Subcutaneous adipose tissue (tissue), 4 donors: ENCODE results near the gene FRMD1. TPM values are rescaled to one million over a fixed set of nuclear protein-coding genes. Genes with fewer than 3 reads are reported as not detected.

Experiments used
- total RNA-seq, 4 donors: library from RNA; depleted of rRNA; stranded (reverse); fragments of >200 nt; gene quantifications; one replicate each; pipeline ENCODE4 v1.1.0, GENCODE V29; 2016
- TF ChIP-seq, protein P1 (sequence below): fragments of 450-650 bp; IDR thresholded peaks from one replicate; pipeline ENCODE4 v1.5.1; 2016; ENCODE audit warnings: low read depth, mild to moderate bottlenecking, control low read depth, antibody characterized with exemption, moderate library complexity

Gene FRMD1
- total RNA-seq, 4 donors from 2014 or later = 1.4 to 5.5 (median 3.7) TPM

- TF ChIP-seq, protein P1, sequence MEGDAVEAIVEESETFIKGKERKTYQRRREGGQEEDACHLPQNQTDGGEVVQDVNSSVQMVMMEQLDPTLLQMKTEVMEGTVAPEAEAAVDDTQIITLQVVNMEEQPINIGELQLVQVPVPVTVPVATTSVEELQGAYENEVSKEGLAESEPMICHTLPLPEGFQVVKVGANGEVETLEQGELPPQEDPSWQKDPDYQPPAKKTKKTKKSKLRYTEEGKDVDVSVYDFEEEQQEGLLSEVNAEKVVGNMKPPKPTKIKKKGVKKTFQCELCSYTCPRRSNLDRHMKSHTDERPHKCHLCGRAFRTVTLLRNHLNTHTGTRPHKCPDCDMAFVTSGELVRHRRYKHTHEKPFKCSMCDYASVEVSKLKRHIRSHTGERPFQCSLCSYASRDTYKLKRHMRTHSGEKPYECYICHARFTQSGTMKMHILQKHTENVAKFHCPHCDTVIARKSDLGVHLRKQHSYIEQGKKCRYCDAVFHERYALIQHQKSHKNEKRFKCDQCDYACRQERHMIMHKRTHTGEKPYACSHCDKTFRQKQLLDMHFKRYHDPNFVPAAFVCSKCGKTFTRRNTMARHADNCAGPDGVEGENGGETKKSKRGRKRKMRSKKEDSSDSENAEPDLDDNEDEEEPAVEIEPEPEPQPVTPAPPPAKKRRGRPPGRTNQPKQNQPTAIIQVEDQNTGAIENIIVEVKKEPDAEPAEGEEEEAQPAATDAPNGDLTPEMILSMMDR = no peak
Measured at GRCh38 chr6:168054765-168055560, 24.0 kb downstream of the FRMD1 start.

DNA sequence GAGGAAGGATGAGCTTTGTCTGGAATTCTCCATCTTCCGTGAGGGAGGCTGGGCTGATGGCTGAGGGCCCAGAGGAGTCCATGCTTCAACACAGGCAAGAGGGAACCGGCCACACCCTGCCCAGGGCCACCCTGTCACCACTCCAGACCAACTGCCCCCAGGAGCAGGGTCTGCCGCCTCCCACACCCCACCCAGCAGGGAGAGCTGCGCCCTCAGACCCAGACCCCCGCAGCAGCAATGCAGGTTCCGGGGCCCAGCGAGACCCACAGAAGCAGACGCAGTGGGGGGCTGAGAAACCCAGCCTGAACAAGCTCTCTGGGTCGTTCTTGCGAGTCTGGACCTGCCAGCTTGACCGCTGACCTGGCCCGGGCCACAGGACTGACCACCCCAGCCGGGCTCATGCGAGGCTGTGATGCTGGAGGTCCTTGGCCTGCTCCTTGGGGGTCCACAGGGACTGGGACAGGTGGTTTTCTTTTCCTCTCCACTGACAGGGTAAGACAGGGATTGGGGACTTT, 25.0 kb downstream of the FRMD1 start:
- TF ChIP-seq, protein P1 = no peak

DNA sequence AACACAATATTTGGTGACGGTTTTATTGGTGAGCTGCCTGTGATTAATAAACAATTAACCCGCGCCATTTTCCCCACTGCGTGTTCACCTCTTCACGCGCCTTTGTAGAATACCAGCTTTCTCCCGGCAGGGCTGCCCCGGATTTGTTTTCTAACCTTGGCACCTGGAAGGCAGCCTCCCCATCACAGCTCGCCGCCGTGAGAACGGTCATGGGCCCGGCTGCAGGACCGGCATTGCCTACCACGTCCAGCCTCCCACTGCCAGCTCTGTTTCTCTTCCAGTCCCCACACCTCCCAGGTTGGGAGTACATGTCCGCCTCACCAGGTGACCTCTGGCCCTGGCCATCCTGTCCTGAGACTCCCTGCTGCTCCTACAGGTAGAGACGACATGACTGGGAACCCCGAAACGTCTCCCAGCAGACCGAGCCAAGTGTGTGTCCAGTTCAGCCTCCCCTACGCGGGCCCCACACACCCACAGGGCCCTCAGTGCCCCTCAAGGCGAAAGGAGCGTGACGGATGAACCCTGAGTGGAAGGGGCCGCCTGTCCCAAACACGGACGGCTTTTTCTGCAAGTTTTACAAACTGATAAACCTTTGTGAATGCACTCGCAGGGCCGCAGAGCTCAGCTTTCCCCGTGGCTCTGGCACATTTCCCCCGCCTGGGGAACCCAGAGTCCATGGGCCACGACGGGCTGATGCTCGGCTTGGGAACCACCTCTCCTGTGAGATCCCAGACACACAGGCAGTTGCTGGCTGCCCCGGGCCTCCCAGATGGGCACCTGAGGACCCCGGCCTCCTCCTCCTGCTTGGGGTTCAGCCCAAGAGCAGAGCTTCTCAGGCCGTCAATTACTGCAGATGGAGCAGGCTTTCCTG, 25.7 kb downstream of the FRMD1 start:
- TF ChIP-seq, protein P1 = no peak

- TF ChIP-seq, protein P1 = no peak
Measured at GRCh38 chr6:168052291-168052891, 26.6 kb downstream of the FRMD1 start.

GRCh38 chr6:168051648-168052047, 27.4 kb downstream of the FRMD1 start:
- TF ChIP-seq, protein P1 = no peak

DNA sequence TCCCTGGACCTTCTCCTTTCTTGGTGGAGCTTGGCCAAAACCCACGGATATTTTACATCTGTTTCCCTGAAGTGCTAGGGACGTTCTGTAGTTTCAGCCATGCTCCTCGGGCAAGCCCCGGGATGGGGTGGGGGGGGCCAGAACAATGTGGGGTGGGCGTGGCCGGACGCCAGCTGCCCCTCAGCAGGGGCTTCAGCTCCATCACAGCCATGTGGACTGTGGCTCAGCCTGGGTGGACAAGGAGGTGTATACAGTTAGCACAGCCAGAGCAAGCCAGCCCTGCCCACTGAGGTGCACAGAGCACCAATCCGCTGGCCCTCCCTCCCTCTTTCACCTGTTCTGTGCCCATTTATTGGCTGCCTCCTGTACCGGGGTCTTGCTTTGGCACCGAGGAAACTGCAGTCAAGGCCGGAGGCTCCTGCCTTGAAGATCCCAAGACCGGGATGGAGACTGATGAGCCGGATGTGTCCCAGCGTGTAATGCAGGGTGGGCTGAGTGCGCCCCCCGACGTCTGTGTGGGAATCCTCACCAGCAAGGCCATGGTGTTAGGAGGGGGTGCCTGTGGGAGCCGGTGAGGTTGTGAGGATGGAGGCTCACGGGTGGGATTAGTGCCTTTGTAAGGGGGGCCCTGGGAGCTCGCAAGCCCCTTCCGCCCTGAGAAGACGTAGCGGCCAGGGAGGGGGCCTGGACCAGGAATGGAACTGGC, 28.0 kb downstream of the FRMD1 start:
- TF ChIP-seq, protein P1 = no peak
